Transverse colon (tissue), 4 donors: ENCODE measurements around the gene NPFFR2. TPM values are rescaled to one million over a fixed set of nuclear protein-coding genes. Genes with fewer than 3 reads are reported as not detected.

Experiments
- DNase-seq: peaks from one replicate; pipeline ENCODE4 v3.0.0-alpha.2; 2019
- H3K27ac ChIP-seq, 4 donors: fragments of 200-600 bp; sonication (generic); 2 replicates each; pipeline ENCODE4 v1.5.1; 2016 to 2018; ENCODE audit warnings: inconsistent platforms in 4 of 4
- H3K27me3 ChIP-seq: fragments of 200-600 bp; sonication (generic); 2 replicates; pipeline ENCODE4 v1.5.1; 2017; ENCODE audit warnings: inconsistent platforms
- H3K36me3 ChIP-seq, 4 donors: fragments of 200-600 bp; sonication (generic); 2 replicates each; pipeline ENCODE4 v1.5.1; 2017 to 2019; ENCODE audit warnings: inconsistent platforms in 4 of 4
- H3K4me1 ChIP-seq, 4 donors: fragments of 200-600 bp; sonication (generic); 2 replicates each; pipeline ENCODE4 v1.5.1; 2017 to 2020; ENCODE audit warnings: inconsistent platforms in 4 of 4
- H3K4me3 ChIP-seq, 4 donors: fragments of 200-600 bp; sonication (generic); 1 replicate in 1 of 4; 2 replicates in 3 of 4; pipeline versions ENCODE4 v1.5.1 to v1.6.1; 2017 to 2019; ENCODE audit warnings: inconsistent platforms in 4 of 4
- H3K9me3 ChIP-seq, 2 donors: fragments of 200-600 bp; sonication (generic); 2 replicates each; pipeline ENCODE4 v1.5.1; 2017 to 2019; ENCODE audit warnings: inconsistent platforms in 2 of 2
- CTCF ChIP-seq, 5 experiments: fragments of 200-600 bp in 3 of 5; fragments of 450-650 bp in 2 of 5; sonication (generic) in 3 of 5; IDR thresholded peaks; 1 replicate in 2 of 5; 2 replicates in 3 of 5; pipeline ENCODE4 v1.5.1; 2016 to 2017; ENCODE audit warnings: antibody characterized with exemption in 5 of 5, inconsistent platforms in 3 of 5, mild to moderate bottlenecking in 2 of 5, moderate library complexity in 1 of 5
- EP300 ChIP-seq: sonication (generic); formaldehyde crosslinking; IDR thresholded peaks from one replicate; pipeline ENCODE4 v1.6.1; 2017; ENCODE audit warnings: antibody characterized with exemption, low read depth
- POLR2A ChIP-seq: fragments of 450-650 bp; IDR thresholded peaks from one replicate; pipeline ENCODE4 v1.6.1; 2016; ENCODE audit warnings: antibody characterized with exemption, mild to moderate bottlenecking, moderate library complexity
- POLR2AphosphoS5 ChIP-seq, 3 donors: sonication (generic); formaldehyde crosslinking; IDR thresholded peaks; one replicate each; pipeline ENCODE4 v1.6.1; 2016; ENCODE audit warnings: antibody characterized with exemption in 3 of 3
- WGBS, 2 donors: methylation state at CpG; one replicate each; pipeline ENCODE4 v1.1.5; 2018; ENCODE audit warnings: low coverage in 1 of 2; 5-methylcytosine and 5-hydroxymethylcytosine counted together
- in situ Hi-C, 4 donors: fragments of 200-750 bp; cut with MboI; loops; one replicate each; pipeline versions ENCODE4 v1.15.0 to v1.15.1; 2017; ENCODE audit warnings: low sequenced_read_pairs in 3 of 4, low pct_ligation_motif_present in 1 of 4, low pct_unique_long_range_greater_than_20kb in 1 of 4
- intact Hi-C: fragments of 100-400 bp; cut with DNase I; formaldehyde crosslinking; loops from one replicate; pipeline ENCODE4 v1.15.1; 2023; ENCODE audit warnings: low total_unique reads
- total RNA-seq, 4 donors: library from RNA; depleted of rRNA; stranded (reverse); fragments of >200 nt; gene quantifications; one replicate each; pipeline ENCODE4 v1.1.0, GENCODE V29; 2016

The NPFFR2 gene
- total RNA-seq, 4 donors from 2014 or later = not detected

- H3K36me3 ChIP-seq = no peaks in the 10 kb centered on the region
- H3K9me3 ChIP-seq = no peaks in the 10 kb centered on the region
- H3K27me3 ChIP-seq = no peaks in the 10 kb centered on the region
- intact Hi-C loops (no loop called here), in situ Hi-C loops (no loop called here)
- DNase-seq = no peak
- H3K4me1 ChIP-seq = no peaks in the 10 kb centered on the region
- no peak overlapping the region for H3K27ac ChIP-seq
- 46 to 80% methylated on average over 2 to 5 of the region's 5 CpGs for WGBS, 2 donors
- H3K4me3 ChIP-seq = no peak overlapping the region
- TF ChIP-seq EP300 (no peak), POLR2A (no peak), POLR2AphosphoS5 (IDR thresholded peaks at IDR 0.05) (no peak), CTCF (IDR thresholded peaks at IDR 0.05) (no peak)
These were observed 62.4 kb downstream of the NPFFR2 start for GRCh38 chr4:72094059-72094797.

- Histone ChIP-seq H3K27ac (no peak overlapping the region), H3K9me3 (no peaks in the 10 kb centered on the region), H3K4me1 (no peaks in the 10 kb centered on the region), H3K36me3 (no peaks in the 10 kb centered on the region), H3K4me3 (no peak overlapping the region), H3K27me3 (no peaks in the 10 kb centered on the region)
- in situ Hi-C loops = no loop called here
- intact Hi-C loops = no loop called here
- no peak for DNase-seq
- TF ChIP-seq POLR2A (no peak), CTCF (IDR thresholded peaks at IDR 0.05) (no peak), POLR2AphosphoS5 (IDR thresholded peaks at IDR 0.05) (no peak), EP300 (no peak)
These were observed 75.7 kb downstream of the NPFFR2 start for GRCh38 chr4:72107456-72107855.

- in situ Hi-C loops = no loop called here
- TF ChIP-seq CTCF (IDR thresholded peaks at IDR 0.05) = no peak
- Histone ChIP-seq H3K27me3 (no peaks in the 10 kb centered on the region), H3K36me3 (no peaks in the 10 kb centered on the region), H3K9me3 (no peaks in the 10 kb centered on the region), H3K27ac (no peak overlapping the region), H3K4me3 (no peak overlapping the region), H3K4me1 (no peaks in the 10 kb centered on the region)
- WGBS, 2 donors = 86 to 93% methylated on average over 2 of the region's 2 CpGs
- intact Hi-C loops = no loop called here
- no peak for DNase-seq
These were observed 77.6 kb downstream of the NPFFR2 start for GRCh38 chr4:72109364-72109763.

- WGBS, 2 donors = 80 to 82% methylated on average over 1 to 2 of the region's 2 CpGs
- Histone ChIP-seq H3K4me3 (no peak overlapping the region), H3K4me1 (no peaks in the 10 kb centered on the region), H3K36me3 (no peaks in the 10 kb centered on the region), H3K27me3 (no peaks in the 10 kb centered on the region), H3K9me3 (no peaks in the 10 kb centered on the region), H3K27ac (no peak overlapping the region)
- intact Hi-C loops = no loop called here
- no peak for DNase-seq
- in situ Hi-C loops = no loop called here
- TF ChIP-seq POLR2AphosphoS5 (IDR thresholded peaks at IDR 0.05) (no peak), EP300 (no peak), POLR2A (no peak), CTCF (IDR thresholded peaks at IDR 0.05) (no peak)
These were observed 78.2 kb downstream of the NPFFR2 start for GRCh38 chr4:72109959-72110497.
